Peyer's patch (tissue), 4 donors: ENCODE measurements around the gene SNX32. TPM values are rescaled to one million over a fixed set of nuclear protein-coding genes. Genes with fewer than 3 reads are reported as not detected.

Experiments
- DNase-seq, 3 donors: peaks; one replicate each; pipeline ENCODE4 v3.0.0-alpha.2; 2017 to 2019
- H3K27ac ChIP-seq, 4 donors: fragments of 200-600 bp; sonication (generic); one replicate each; pipeline ENCODE4 v1.5.1; 2016 to 2019
- H3K27me3 ChIP-seq, 2 donors: fragments of 200-600 bp; sonication (generic); one replicate each; pipeline ENCODE4 v1.5.1; 2019
- H3K36me3 ChIP-seq, 3 donors: fragments of 200-600 bp; sonication (generic); one replicate each; pipeline ENCODE4 v1.5.1; 2016 to 2019
- H3K4me1 ChIP-seq, 4 donors: fragments of 200-600 bp; sonication (generic); one replicate each; pipeline ENCODE4 v1.5.1; 2016 to 2019
- H3K4me3 ChIP-seq, 4 donors: fragments of 200-600 bp; sonication (generic); 1 replicate in 3 of 4; 2 replicates in 1 of 4; pipeline ENCODE4 v1.5.1; 2016 to 2019; ENCODE audit warnings: mild to moderate bottlenecking in 1 of 4
- H3K9me3 ChIP-seq, 4 donors: fragments of 200-600 bp; sonication (generic); one replicate each; pipeline ENCODE4 v1.5.1; 2016 to 2019; ENCODE audit warnings: mild to moderate bottlenecking in 1 of 4
- POLR2A ChIP-seq, 2 donors: fragments of 450-650 bp; IDR thresholded peaks; one replicate each; pipeline ENCODE4 v1.5.1; 2017; ENCODE audit warnings: antibody characterized with exemption in 2 of 2, mild to moderate bottlenecking in 2 of 2, moderate library complexity in 2 of 2
- total RNA-seq, 4 donors: library from RNA; depleted of rRNA; stranded (reverse); fragments of >200 nt; gene quantifications; one replicate each; pipeline ENCODE4 v1.1.0, GENCODE V29; 2016
- TF ChIP-seq, protein P1 (sequence below), 6 experiments: fragments of 450-650 bp in 4 of 6; fragments of 200-600 bp in 2 of 6; sonication (generic) in 1 of 6; IDR thresholded peaks; one replicate each; pipeline ENCODE4 v1.5.1; 2017 to 2019; ENCODE audit warnings: antibody characterized with exemption in 6 of 6, mild to moderate bottlenecking in 3 of 6, moderate library complexity in 1 of 6

Gene SNX32
- total RNA-seq, 4 donors from 2014 or later, result 1.7 to 6.7 (median 6.4) TPM; not detected in 1

GRCh38 chr11:65810046-65810868, 23.5 kb upstream of the SNX32 start:
- no peak for TF ChIP-seq POLR2A (IDR thresholded peaks at IDR 0.05)
- TF ChIP-seq, protein P1, sequence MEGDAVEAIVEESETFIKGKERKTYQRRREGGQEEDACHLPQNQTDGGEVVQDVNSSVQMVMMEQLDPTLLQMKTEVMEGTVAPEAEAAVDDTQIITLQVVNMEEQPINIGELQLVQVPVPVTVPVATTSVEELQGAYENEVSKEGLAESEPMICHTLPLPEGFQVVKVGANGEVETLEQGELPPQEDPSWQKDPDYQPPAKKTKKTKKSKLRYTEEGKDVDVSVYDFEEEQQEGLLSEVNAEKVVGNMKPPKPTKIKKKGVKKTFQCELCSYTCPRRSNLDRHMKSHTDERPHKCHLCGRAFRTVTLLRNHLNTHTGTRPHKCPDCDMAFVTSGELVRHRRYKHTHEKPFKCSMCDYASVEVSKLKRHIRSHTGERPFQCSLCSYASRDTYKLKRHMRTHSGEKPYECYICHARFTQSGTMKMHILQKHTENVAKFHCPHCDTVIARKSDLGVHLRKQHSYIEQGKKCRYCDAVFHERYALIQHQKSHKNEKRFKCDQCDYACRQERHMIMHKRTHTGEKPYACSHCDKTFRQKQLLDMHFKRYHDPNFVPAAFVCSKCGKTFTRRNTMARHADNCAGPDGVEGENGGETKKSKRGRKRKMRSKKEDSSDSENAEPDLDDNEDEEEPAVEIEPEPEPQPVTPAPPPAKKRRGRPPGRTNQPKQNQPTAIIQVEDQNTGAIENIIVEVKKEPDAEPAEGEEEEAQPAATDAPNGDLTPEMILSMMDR (IDR thresholded peaks at IDR 0.05), result peak in 3 of 6 experiments; percentile 21 to 45 (median 27)
- no peak overlapping the region for H3K4me3 ChIP-seq
- no peak overlapping the region for H3K27ac ChIP-seq
- H3K4me1 ChIP-seq, result no peaks in the 10 kb centered on the region
- no peaks in the 10 kb centered on the region for H3K9me3 ChIP-seq
- DNase-seq, result no peak
- no peaks in the 10 kb centered on the region for H3K27me3 ChIP-seq
- H3K36me3 ChIP-seq, result no peaks in the 10 kb centered on the region

GRCh38 chr11:65811764-65812475, 21.8 kb upstream of the SNX32 start:
- no peak for TF ChIP-seq POLR2A (IDR thresholded peaks at IDR 0.05)
- TF ChIP-seq, protein P1 (IDR thresholded peaks at IDR 0.05), result no peak
- no peaks in the 10 kb centered on the region for H3K9me3 ChIP-seq
- no peak overlapping the region for H3K27ac ChIP-seq
- H3K4me1 ChIP-seq, result peaks cover 0 to 6% (median 0%) of the 10 kb centered on the region in 4 donors
- no peak for DNase-seq
- H3K27me3 ChIP-seq, result no peaks in the 10 kb centered on the region
- H3K4me3 ChIP-seq, result no peak overlapping the region
- no peaks in the 10 kb centered on the region for H3K36me3 ChIP-seq

- no peak overlapping the region for H3K27ac ChIP-seq
- no peak for DNase-seq
- no peaks in the 10 kb centered on the region for H3K9me3 ChIP-seq
- H3K27me3 ChIP-seq, result no peaks in the 10 kb centered on the region
- H3K4me3 ChIP-seq, result no peak overlapping the region
- TF ChIP-seq, protein P1 (IDR thresholded peaks at IDR 0.05), result no peak
- no peak for TF ChIP-seq POLR2A (IDR thresholded peaks at IDR 0.05)
- H3K36me3 ChIP-seq, result no peaks in the 10 kb centered on the region
- peaks cover 0 to 15% (median 2%) of the 10 kb centered on the region in 4 donors for H3K4me1 ChIP-seq
Observed at GRCh38 chr11:65814131-65814985, 19.4 kb upstream of the SNX32 start.

DNA sequence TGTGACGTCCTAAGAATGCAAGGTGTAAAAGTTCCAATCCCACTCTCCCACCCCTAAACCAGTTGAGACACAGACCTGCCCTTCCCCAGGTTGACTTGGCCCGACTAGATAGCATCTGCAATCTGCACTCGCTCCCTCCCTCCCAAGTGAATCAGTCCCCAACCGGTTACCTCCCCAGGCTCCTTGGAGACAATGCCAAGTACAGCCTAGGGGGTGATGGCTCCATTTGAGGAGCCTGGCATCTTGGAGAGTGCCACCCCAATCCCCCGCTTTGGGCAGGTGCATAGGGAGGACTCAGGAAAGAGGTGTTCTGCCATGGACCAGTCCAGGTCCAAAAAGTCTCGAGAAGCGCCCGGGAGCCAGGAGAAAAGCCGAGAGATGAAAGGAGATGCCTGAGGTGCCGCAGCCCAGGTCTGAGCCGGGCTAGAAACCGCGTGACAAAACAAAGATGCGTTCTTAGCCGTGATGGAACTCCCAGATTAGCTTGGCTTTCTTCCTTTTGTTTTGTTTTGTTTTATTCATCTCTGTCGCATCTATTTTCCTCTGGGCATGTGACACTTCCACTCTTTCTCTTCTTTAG, 18.7 kb upstream of the SNX32 start:
- Histone ChIP-seq H3K27ac (no peak overlapping the region), H3K4me1 (peaks cover 0 to 15% (median 2%) of the 10 kb centered on the region in 4 donors), H3K36me3 (no peaks in the 10 kb centered on the region), H3K9me3 (no peaks in the 10 kb centered on the region), H3K4me3 (no peak overlapping the region), H3K27me3 (no peaks in the 10 kb centered on the region)
- TF ChIP-seq, protein P1 (IDR thresholded peaks at IDR 0.05), result no peak
- no peak for TF ChIP-seq POLR2A (IDR thresholded peaks at IDR 0.05)
- no peak for DNase-seq

GRCh38 chr11:65816696-65817095, 17.1 kb upstream of the SNX32 start:
- no peak for DNase-seq
- TF ChIP-seq, protein P1 (IDR thresholded peaks at IDR 0.05), result no peak
- TF ChIP-seq POLR2A (IDR thresholded peaks at IDR 0.05), result no peak
- H3K9me3 ChIP-seq, result no peaks in the 10 kb centered on the region
- H3K36me3 ChIP-seq, result no peaks in the 10 kb centered on the region
- peaks cover 0 to 15% (median 2%) of the 10 kb centered on the region in 4 donors for H3K4me1 ChIP-seq
- peak overlapping the region in 1 of 4 donors; percentile 68 for H3K4me3 ChIP-seq
- peak overlapping the region in 1 of 4 donors; percentile 17 for H3K27ac ChIP-seq
- H3K27me3 ChIP-seq, result no peaks in the 10 kb centered on the region
